HG03039 (cell line): ENCODE results near the gene CDSN.

Experiments
- ATAC-seq: cut with Tn5 transposase; IDR thresholded peaks from one replicate; pipeline ENCODE4 v1.9.1; 2021; ENCODE audit warnings: mild to moderate bottlenecking, moderate library complexity; ENCODE audit not compliant: unreplicated experiment

The CDSN gene

GRCh38 chr6:31116661-31117385 is 3.4 kb downstream of the CDSN start:
- no peak for ATAC-seq

GRCh38 chr6:31115941-31116560 is 4.2 kb downstream of the CDSN start:
- no peak for ATAC-seq

DNA sequence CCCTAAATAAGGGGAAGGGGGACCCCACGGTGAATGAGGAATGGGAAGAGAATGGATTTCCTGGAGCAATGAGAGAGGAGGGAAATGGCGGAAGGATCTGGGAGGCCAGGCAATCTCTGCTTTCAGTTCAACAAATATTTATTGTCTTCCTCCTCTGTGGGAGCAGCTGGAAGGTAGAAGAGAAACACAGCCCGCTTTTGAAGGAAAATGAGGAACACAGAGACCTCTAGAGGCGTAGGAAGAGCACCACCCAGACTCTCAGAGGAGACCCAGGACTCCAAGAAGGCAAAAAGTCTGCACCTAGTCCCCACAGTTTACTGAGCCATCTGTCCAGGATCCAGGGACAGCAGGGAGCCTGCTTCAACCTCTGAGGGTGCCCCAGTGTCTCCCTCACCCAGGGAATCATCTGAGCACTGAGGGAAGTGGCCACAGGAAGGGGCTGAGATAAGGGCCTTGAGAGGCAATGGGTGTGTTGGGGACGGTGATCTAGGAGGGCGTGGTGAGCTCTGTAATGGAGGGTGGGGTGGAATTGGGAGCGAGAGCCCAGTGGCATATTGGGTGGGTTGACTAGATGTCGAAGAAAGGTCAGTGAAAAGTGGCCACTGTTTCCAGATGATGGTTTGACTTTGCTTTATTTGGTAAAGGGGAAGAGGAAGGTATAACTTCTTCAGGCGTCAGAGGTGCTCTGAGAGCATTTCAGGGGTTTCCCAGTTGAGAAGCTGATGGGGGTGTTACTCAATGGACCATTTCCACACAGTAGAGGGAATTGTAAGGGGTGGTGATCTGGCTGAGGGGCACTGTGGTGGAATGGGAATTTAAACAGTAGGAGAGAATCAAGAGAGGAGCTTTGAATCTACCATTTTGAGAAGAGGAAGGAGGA is 5.0 kb downstream of the CDSN start:
- ATAC-seq = no peak

DNA sequence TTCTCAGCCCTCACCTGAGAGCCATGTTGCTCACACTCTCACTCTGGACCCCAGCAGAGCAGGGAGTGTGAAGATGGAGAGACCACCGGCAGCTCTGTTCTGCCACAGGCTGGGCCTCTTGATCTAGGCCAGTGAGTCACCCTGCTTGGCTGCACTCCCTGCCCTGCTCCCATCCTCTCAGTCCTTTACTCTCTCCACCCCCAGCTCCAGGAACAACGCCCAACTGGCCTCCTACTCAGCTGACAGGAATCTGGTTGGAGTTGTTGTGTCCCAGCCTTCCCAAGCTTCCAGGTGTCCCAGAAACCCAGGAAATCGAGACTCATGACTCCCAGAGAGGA is 5.7 kb downstream of the CDSN start, which contains the start of gene PSORS1C1:
PSORS1C1 (plus strand) TSS at position 260 of the 338 bp plus-strand sequence. CDS start 14,833 bp downstream, outside the sequence.
- ATAC-seq = no peak

GRCh38 chr6:31113861-31114540 is 6.2 kb downstream of the CDSN start:
- no peak for ATAC-seq

DNA sequence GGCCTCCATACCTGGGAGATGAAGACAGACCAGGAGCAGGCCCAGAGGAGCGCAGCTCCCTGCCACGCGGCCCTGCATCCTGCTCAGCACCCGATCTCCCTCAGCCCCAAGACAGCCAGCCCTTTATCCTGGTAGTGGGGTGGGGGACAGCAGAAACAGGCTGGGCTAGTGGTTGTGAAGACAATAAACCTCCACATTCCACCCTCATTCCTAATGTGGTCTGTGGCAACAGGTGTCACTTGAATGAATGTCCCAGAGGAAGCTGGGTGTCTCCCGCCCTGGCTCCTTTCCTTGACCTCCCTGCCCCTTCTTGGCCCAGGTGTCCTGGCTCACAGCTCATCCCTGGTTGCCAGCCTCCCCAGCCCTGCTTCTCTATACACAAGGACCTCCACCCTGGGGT is 7.8 kb downstream of the CDSN start, which contains the start of gene C6orf15:
C6orf15 (minus strand) TSS at position 98 of the 400 bp plus-strand sequence; CDS start at position 78, 20 bp downstream.
- no peak for ATAC-seq

- ATAC-seq = no peak
These were observed 8.5 kb downstream of the CDSN start for GRCh38 chr6:31111712-31112111.

DNA sequence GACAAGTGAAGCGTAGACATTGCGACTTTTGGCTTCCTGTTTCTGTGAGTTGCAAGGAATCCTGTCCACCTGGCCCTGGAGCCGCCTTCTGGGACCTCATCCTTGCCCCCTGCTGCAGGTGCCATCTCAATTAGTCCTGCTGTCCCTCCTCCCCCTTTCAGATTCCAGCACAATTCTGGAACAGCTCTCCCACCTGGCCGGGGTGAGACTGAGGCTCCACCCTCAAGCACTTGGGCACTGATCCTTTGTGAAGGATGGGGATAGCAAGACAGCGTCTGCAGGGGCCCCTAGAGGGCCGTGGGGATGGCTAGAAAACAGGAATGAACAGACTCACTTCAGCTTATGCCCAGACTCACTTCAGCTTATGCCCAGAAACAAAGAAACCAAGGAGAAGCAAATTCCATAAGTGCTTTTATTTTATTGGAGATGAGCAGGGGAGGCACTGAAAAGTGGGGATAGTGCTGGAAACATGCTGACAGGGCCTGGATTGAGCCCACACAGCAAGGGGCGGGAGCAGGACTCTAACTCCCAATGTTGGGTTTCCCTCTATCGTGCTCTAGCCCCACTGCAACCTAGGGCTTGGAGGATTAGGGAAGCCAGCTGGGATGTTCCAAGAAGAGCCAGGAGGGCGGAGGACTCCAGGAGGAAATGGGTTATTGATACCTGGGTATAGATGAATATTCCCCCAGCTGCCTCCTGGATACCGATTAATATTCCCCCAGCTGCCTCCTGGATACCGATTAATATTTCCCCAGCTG is 9.2 kb downstream of the CDSN start:
- no peak for ATAC-seq

DNA sequence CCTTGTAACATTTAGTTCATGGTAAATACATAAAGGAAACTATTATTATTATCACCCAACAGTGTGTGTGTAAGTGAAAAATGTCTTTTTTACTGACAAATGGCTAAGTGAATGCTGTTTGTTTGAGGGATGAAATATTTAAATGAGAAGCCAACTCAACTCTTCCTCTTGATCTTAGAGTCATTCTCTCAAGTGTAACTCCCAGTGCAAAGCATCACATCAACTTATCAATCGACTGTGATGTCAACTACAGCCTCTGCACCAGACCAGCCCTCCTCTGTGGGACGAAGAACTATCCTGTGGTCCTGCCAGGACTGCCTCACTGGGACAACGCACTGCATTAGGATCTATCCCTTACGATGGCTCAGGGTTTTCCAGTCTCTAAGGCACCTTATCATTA is 13.2 kb downstream of the CDSN start:
- ATAC-seq = no peak

DNA sequence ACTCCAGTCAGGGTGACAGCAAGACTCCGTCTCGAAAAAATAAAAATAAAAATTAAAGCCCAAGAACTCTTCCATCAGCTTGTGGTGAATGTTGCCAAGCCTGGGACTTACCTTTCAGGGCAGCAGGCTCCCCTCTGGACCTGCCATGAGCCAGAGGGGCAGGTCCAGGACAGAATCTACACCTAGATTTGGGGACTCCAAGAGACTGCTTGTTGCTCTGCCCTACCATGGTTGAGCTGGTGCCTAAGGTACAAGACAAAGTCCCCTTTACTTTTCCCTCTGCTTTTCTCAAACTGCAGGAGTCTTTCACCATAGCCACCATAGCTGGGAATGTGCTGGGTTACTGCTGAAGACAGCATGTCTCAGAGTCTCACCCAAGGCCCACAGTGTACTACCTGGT is 17.1 kb downstream of the CDSN start:
- no peak for ATAC-seq

DNA sequence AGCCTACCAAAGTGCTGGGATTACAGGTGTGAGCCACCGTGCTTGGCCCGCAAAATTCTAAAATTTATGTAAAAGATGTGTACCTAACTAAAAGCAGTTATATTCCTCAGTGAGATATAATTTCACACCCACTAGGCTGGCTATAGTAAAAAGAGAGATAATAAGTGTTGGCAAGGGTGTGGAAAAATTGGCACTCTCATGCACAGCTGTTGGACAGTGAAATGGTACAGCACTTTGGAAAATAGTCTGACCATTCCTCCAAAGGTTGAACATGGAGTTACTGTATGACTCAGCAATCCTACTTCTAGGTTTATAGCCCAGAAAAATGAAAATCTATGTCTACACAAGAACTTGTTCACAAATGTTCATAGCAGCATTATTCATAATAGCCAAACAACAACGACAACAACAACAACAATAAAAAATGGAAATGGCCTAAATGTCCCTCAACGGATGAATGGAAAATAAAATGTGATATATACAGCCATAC is 21.8 kb downstream of the CDSN start:
- ATAC-seq = no peak

GRCh38 chr6:31096656-31097055 is 23.6 kb downstream of the CDSN start:
- no peak for ATAC-seq

DNA sequence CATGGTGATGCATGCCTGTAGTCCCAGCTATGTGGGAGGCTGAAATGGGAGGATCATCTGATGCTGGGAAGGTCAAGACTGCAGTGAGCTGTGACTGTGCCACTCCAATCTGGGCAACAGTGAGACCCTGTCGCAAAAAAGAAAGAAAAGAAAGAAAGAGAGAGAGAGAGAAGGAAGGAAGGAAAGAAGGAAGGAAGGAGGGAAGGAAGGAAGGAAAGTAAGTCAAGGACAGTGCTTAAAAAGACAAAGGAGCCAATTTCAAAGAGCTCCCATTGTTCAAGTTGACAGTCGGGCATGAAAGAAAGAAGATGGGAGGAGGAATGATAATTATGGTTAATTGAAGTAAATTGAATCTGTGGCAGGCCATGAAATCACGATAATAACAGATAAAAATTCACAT is 24.0 kb downstream of the CDSN start:
- ATAC-seq = no peak

DNA sequence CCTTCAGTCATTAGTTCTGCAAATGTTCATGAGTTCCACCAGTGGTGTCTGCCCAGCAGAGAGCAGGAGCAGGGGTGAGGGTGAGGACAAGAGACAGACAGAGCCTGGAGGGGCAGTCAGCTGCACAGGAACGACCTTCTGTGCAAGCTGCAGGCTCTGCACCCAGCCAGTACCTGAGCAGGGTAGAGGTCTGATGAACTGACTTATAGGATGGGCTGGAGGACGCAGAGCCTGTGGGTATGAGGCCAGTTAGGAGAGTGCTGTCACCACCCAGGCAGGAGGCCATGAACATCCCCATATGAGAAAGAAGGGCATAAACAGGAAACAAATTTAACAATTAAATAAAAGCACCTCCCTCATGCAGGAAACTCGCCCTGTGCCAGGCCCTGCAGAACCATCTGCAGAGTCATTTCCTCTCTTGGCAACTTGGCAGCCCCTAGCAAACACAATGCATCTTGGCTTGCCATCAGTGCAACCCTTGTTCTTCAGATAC is 25.8 kb downstream of the CDSN start:
- no peak for ATAC-seq

DNA sequence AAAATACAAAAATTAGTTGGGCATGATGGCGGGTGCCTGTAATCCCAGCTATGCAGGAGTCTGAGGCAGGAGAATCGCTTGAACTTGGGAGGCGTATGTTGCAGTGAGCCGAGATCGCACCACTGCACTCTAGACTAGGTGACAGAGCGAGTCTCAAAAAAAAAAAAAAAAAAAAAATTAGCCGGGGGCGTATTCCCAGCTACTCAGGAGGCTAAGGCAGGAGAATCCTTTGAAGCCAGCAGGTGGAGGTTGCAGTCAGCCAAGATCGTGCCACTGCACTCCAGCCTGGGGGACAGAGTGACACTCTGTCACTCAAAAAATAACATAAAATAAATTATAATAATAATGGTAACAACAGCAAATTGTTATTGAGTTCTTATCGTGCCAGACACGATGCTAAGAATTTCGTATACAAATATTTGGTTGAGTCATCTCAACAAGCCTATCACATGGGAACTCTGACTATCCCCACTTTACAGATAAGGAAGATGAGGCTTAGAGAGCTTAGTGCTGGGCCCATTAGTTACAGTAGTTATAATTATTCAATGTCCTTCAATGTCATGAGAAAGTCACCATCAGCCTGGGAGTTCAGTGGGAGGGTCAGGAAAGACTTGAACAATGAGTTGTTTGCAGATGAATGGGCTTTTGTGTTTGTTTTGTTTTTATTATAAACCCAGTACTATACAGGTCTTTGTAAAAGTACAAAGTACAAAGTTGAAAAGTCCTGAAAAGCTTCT is 27.3 kb downstream of the CDSN start:
- ATAC-seq = no peak

DNA sequence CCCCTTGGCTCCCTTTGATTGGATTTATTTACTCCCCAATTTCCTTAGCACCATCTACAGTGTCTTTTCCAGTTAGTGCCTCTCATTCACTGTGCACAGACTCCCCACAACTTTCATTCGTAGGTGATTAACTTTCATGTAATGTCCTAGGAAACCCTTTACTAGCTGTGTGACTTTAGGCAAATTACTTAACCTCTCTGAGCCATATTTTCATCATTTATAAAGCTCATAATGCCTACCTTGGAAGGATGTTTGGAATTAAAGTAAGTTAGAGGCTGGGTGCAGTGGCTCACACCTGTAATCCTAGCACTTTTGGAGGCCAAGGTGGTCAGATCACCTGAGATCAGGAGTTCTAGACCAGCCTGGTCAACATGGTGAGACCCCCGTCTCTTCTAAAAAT is 28.0 kb downstream of the CDSN start:
- no peak for ATAC-seq

DNA sequence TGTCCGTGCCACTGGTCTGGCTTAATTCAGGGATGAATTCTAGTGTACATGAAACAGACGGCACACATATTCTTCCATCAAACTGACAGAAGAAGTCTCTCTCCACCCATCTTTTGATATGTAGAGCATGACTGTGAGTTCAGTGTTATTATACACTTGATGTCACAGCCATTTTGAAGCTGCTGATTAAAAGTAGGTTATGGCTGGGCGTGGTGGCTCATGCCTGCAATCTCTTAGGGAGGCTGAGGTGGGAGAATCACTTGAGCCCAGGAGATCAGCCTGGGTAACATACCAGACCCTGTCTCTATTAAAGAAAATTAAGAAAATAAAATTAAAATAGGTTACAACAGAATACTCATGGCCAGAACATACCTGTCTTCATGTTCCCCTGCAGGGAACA is 28.6 kb downstream of the CDSN start:
- no peak for ATAC-seq

- ATAC-seq = no peak
These were observed 29.3 kb downstream of the CDSN start for GRCh38 chr6:31090973-31091364.

DNA sequence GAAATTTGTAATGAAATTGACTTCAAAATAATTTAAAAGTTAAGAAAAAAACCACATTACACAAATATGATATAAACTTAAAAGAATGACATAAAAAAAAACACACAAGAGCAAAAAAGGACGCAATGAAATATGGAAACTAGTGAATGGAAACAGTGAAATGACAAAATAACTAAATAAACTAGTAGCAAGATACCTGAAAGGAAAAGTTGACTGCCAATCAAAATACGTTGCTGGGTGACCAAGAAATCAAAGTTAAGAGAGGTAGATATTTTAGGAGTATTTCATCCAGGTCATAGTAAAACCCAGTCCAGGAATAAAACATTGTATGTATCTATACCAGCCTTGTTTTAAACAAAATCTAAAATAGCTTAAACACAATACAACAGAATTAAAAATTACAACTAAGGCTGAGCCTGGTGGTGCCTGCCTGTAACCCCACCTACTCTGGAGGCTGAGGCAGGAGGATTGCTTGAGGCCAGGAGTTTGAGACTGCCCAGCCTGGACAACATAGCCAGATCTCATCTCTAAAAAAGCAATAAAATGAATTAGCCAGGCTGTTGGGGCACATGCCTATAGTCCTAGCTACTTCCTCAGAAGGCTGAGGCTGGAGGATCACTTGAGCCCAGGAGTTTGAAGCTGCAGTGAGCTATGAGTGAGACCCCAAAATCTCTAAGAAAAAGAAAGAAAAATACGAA is 29.8 kb downstream of the CDSN start:
- ATAC-seq = no peak
